ENCODE data around the gene FAM171A1. TPM values are rescaled to one million over a fixed set of nuclear protein-coding genes. Genes with fewer than 3 reads are reported as not detected.

Gene FAM171A1
- total RNA-seq, 1 donor from 2014 or later, result 27.7 TPM

- Histone ChIP-seq H3K4me3 (no peak overlapping the region), H3K27ac (no peak overlapping the region), H3K9me3 (no peaks in the 10 kb centered on the region), H3K27me3 (no peaks in the 10 kb centered on the region), H3K36me3 (no peaks in the 10 kb centered on the region), H3K4me1 (no peaks in the 10 kb centered on the region)
- intact Hi-C loops (cut with DNase I), result no loop called here
- TF ChIP-seq, protein P1, sequence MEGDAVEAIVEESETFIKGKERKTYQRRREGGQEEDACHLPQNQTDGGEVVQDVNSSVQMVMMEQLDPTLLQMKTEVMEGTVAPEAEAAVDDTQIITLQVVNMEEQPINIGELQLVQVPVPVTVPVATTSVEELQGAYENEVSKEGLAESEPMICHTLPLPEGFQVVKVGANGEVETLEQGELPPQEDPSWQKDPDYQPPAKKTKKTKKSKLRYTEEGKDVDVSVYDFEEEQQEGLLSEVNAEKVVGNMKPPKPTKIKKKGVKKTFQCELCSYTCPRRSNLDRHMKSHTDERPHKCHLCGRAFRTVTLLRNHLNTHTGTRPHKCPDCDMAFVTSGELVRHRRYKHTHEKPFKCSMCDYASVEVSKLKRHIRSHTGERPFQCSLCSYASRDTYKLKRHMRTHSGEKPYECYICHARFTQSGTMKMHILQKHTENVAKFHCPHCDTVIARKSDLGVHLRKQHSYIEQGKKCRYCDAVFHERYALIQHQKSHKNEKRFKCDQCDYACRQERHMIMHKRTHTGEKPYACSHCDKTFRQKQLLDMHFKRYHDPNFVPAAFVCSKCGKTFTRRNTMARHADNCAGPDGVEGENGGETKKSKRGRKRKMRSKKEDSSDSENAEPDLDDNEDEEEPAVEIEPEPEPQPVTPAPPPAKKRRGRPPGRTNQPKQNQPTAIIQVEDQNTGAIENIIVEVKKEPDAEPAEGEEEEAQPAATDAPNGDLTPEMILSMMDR (IDR thresholded peaks at IDR 0.05), result no peak
- no peak for DNase-seq (ENCODE audit: low spot score in 2 of 2)
Measured at GRCh38 chr10:15352201-15352600, 18.9 kb downstream of the FAM171A1 start.

- Histone ChIP-seq H3K4me1 (no peaks in the 10 kb centered on the region), H3K36me3 (no peaks in the 10 kb centered on the region), H3K4me3 (no peak overlapping the region), H3K27me3 (no peaks in the 10 kb centered on the region), H3K27ac (no peak overlapping the region), H3K9me3 (no peaks in the 10 kb centered on the region)
- TF ChIP-seq, protein P1 (IDR thresholded peaks at IDR 0.05), result no peak
- intact Hi-C loops (cut with DNase I), result no loop called here
- DNase-seq (ENCODE audit: low spot score in 2 of 2), result peak in 1 of 2 donors; percentile 18
Measured at GRCh38 chr10:15351099-15351820, 19.8 kb downstream of the FAM171A1 start.

GRCh38 chr10:15349112-15349511, 22.0 kb downstream of the FAM171A1 start:
- H3K4me1 ChIP-seq, result no peaks in the 10 kb centered on the region
- peak overlapping the region; percentile 34 to 57 for H3K4me3 ChIP-seq
- no peaks in the 10 kb centered on the region for H3K36me3 ChIP-seq
- DNase-seq (ENCODE audit: low spot score in 2 of 2), result peak in 1 of 2 donors; percentile 13
- no peaks in the 10 kb centered on the region for H3K27me3 ChIP-seq
- no peak overlapping the region for H3K27ac ChIP-seq
- no peaks in the 10 kb centered on the region for H3K9me3 ChIP-seq
- TF ChIP-seq, protein P1 (IDR thresholded peaks at IDR 0.05), result no peak
- intact Hi-C loops (cut with DNase I), result no loop called here

DNA sequence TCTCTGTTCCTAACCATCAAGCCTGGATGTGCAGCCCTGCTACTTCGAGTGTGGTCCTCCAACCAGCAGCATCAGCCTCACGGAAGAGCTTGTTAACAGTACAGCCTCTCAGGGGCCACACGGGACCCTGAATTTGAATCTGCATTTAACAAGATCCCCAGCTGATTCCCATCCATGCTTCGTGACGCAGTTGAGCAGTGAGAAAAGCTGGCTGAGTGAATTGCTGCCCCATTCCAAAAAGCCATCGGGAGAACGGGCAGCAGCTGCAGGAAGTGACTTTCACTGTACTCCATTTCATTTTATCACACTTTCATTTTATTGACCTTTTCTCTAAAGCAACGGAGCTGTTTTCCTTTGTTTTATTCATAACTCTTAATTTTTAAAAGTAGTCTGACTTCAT, 22.5 kb downstream of the FAM171A1 start:
- no peaks in the 10 kb centered on the region for H3K36me3 ChIP-seq
- intact Hi-C loops (cut with DNase I), result no loop called here

DNA sequence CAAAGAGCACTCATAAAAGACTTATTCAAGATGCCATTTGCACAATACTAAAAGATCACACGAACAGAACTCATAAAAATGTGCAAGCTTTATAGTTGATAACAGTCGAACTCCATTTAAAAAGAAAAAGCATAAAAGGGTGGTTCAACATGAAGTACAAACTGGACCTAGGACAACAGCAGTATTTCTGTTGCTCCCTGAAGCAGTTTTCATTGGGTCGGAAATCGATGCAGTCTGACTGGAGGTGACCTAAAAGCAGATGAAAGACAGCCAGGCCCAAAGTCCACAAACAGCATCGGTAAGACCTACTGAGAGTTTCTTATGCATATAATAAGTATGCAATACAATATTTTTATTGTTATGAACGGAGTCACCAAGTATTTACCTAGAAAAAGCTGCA, 23.9 kb downstream of the FAM171A1 start:
- Histone ChIP-seq H3K4me3 (no peak overlapping the region), H3K9me3 (no peaks in the 10 kb centered on the region), H3K27ac (no peak overlapping the region), H3K27me3 (no peaks in the 10 kb centered on the region), H3K36me3 (no peaks in the 10 kb centered on the region), H3K4me1 (no peaks in the 10 kb centered on the region)
- TF ChIP-seq, protein P1 (IDR thresholded peaks at IDR 0.05), result no peak
- intact Hi-C loops (cut with DNase I), result no loop called here
- DNase-seq (ENCODE audit: low spot score in 2 of 2), result no peak

More for the DNA sequence above, 22.5 kb downstream of the FAM171A1 start:
- TF ChIP-seq, protein P1 (IDR thresholded peaks at IDR 0.05), result no peak
- Histone ChIP-seq H3K9me3 (no peaks in the 10 kb centered on the region), H3K27ac (no peak overlapping the region), H3K4me1 (no peaks in the 10 kb centered on the region), H3K4me3 (peak overlapping the region; percentile 34 to 57), H3K27me3 (no peaks in the 10 kb centered on the region)
- peak in 1 of 2 donors; percentile 58 for DNase-seq (ENCODE audit: low spot score in 2 of 2)

All from ascending aorta (tissue), 2 donors.